GM21381 (cell line): ENCODE data around the gene CFAP141.

Experiments
- ATAC-seq: cut with Tn5 transposase; IDR thresholded peaks from one replicate; pipeline ENCODE4 v1.9.1; 2021; ENCODE audit warnings: mild to moderate bottlenecking, moderate library complexity; ENCODE audit not compliant: unreplicated experiment

CFAP141 gene

GRCh38 chr1:154174654-154175053 lies 31.5 kb downstream of the CFAP141 start:
- ATAC-seq, result no peak

GRCh38 chr1:154171880-154172279 lies 34.3 kb downstream of the CFAP141 start:
- ATAC-seq, result no peak

- ATAC-seq, result no peak
Observed at GRCh38 chr1:154171223-154171583, 34.9 kb downstream of the CFAP141 start.

GRCh38 chr1:154170547-154171222 lies 35.4 kb downstream of the CFAP141 start:
- no peak for ATAC-seq

- no peak for ATAC-seq
Observed at GRCh38 chr1:154167461-154167860, 38.7 kb downstream of the CFAP141 start.

GRCh38 chr1:154166207-154166606 lies 39.9 kb downstream of the CFAP141 start:
- no peak for ATAC-seq

GRCh38 chr1:154159554-154159953 lies 46.6 kb downstream of the CFAP141 start:
- no peak for ATAC-seq

GRCh38 chr1:154158307-154159125 lies 47.6 kb downstream of the CFAP141 start:
- ATAC-seq, result no peak

- peak; percentile 78 for ATAC-seq
Observed at GRCh38 chr1:154157520-154158306, 48.4 kb downstream of the CFAP141 start.

- no peak for ATAC-seq
Observed at GRCh38 chr1:154155251-154155650, 50.9 kb downstream of the CFAP141 start.

GRCh38 chr1:154154534-154155191 lies 51.5 kb downstream of the CFAP141 start, which contains the start of gene NUP210L:
Gene NUP210L, minus strand, starts transcription at chr1:154155073.
- ATAC-seq, result no peak

GRCh38 chr1:154154053-154154452 lies 52.1 kb downstream of the CFAP141 start:
- ATAC-seq, result no peak

- no peak for ATAC-seq
Observed at GRCh38 chr1:154151311-154151710, 54.8 kb downstream of the CFAP141 start.
